IPS-20b (cell line): ENCODE measurements around the gene SNX1.

Experiments
- H3K27ac ChIP-seq: one replicate; pipeline ENCODE4 v1.5.1; 2013; ENCODE audit warnings: low read length
- H3K27me3 ChIP-seq: 2 replicates; pipeline ENCODE4 v1.6.1; 2013; ENCODE audit warnings: mild to moderate bottlenecking, low read length, inconsistent platforms; ENCODE audit not compliant: insufficient read depth
- H3K36me3 ChIP-seq: 2 replicates; pipeline ENCODE4 v1.6.1; 2013; ENCODE audit warnings: low read depth, mild to moderate bottlenecking, inconsistent platforms, low read length, moderate library complexity; ENCODE audit not compliant: insufficient read depth
- H3K4me1 ChIP-seq: 2 replicates; pipeline ENCODE4 v1.6.1; 2013; ENCODE audit warnings: mild to moderate bottlenecking, control low read depth, inconsistent platforms, low read length, moderate library complexity; ENCODE audit not compliant: insufficient read depth
- H3K4me3 ChIP-seq: 2 replicates; pipeline ENCODE4 v1.5.1; 2013; ENCODE audit warnings: mild to moderate bottlenecking, low read length, inconsistent platforms
- H3K9ac ChIP-seq: 2 replicates; pipeline ENCODE4 v1.6.1; 2013; ENCODE audit warnings: low read depth, mild to moderate bottlenecking, inconsistent platforms, low read length, moderate library complexity
- H3K9me3 ChIP-seq: 2 replicates; pipeline ENCODE4 v1.6.1; 2013; ENCODE audit warnings: mild to moderate bottlenecking, low read depth, low read length, inconsistent platforms; ENCODE audit not compliant: insufficient read depth

SNX1 gene

DNA sequence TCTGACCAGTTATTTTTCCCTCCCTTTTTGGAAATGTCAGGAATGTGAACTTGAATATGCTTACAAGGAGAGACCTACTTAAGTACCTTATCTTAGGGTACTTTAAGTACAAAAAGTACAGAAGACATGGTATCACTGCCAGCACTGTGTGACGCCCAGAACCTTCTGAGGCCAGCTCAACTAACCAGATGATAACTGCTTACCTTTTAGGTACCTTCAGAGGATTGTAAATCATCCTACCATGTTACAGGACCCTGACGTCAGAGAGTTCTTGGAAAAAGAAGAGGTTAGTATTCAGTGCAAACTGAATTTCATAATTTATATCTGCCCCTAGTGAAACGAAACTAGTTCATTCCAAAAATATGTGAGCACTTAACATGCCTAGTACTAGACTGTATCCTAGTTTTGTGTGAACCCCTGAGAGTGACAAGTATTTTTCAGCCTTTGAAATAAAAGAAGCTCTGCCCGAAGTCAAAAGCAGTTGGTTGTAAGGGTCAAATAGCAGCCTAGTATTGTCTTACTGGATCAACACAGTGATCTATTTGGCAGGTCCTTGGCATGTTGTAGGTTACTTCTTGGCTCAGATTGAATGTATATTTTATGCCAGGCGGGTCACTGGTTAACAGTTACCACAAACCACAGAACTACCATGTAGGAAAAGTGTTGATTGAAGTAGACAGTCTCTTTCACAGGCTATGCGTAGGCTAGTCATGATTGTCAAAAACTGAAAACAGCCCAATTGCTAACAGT lies 31.9 kb downstream of the SNX1 start:
- H3K9me3 ChIP-seq: no peaks in the 10 kb centered on the region
- no peak overlapping the region for H3K4me3 ChIP-seq
- H3K27ac ChIP-seq: no peak overlapping the region
- no peaks in the 10 kb centered on the region for H3K27me3 ChIP-seq
- H3K9ac ChIP-seq: no peak overlapping the region
- peaks cover 76% of the 10 kb centered on the region for H3K36me3 ChIP-seq
- H3K4me1 ChIP-seq: no peaks in the 10 kb centered on the region

- Histone ChIP-seq H3K27me3 (no peaks in the 10 kb centered on the region), H3K9ac (no peak overlapping the region), H3K27ac (no peak overlapping the region), H3K36me3 (peaks cover 72% of the 10 kb centered on the region), H3K4me1 (no peaks in the 10 kb centered on the region), H3K4me3 (no peak overlapping the region), H3K9me3 (no peaks in the 10 kb centered on the region)
Observed at GRCh38 chr15:64130159-64130558, 34.4 kb downstream of the SNX1 start.

GRCh38 chr15:64131547-64131946 lies 35.8 kb downstream of the SNX1 start:
- Histone ChIP-seq H3K27me3 (no peaks in the 10 kb centered on the region), H3K9me3 (no peaks in the 10 kb centered on the region), H3K4me3 (no peak overlapping the region), H3K9ac (no peak overlapping the region), H3K36me3 (peaks cover 81% of the 10 kb centered on the region), H3K27ac (no peak overlapping the region), H3K4me1 (no peaks in the 10 kb centered on the region)

DNA sequence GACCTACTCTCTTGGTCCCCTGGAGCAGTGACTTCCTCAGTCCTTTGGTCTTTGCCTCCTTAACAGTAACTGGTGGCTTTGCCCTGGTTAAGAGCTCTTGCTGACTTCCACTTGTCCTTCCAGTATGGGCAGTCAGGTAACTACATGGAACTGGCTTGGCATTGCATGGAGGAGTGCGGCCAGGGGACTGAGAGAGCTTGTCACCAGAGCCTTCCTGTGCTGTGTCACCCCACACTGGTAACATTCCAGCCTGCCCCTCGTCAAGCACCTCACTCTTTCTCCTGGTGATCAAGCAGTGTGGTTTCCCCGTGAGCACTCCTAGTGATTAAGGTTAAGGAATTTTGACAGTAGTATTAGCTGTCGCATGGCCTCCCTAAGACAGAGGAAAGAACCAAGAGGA lies 36.4 kb downstream of the SNX1 start:
- H3K36me3 ChIP-seq: peaks cover 82% of the 10 kb centered on the region
- H3K4me1 ChIP-seq: no peaks in the 10 kb centered on the region; the same call in 1 of the 2 replicates
- H3K9ac ChIP-seq: no peak overlapping the region
- H3K27me3 ChIP-seq: no peaks in the 10 kb centered on the region
- H3K9me3 ChIP-seq: no peaks in the 10 kb centered on the region
- H3K4me3 ChIP-seq: no peak overlapping the region
- H3K27ac ChIP-seq: no peak overlapping the region

DNA sequence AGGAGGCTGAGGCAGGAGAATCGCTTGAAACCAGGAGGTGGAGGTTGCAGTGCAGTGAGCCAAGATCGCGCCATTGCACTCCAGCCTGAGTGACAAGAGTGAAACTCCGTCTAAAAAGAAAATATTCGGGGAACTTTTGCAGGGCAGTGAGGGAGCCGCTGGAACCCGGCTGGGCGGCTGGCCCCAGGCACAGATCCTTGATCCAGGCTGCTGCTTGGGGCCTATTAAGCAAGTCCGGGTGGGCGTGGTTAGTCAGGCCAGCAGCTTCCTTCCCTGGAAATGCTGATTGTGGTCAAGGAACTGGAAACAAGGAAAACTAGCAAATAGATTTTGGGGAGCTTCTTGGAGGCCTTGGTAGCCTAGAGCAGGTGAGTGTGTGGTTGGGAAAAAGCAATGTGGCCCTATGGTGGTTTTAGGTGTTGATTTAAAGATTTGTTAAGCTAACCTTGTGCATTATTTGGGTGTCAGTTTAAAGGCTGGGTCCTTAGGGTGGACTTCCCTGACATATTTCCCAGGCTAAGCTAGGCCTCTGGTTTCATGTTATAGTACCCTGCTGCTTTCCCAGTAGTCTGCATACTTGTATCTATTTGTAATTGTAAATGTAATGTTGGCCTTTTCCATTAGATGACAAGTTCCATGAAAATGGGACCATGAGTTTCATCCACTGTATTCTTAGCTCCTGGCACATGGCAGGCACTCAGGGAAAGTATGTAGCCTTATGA lies 38.0 kb downstream of the SNX1 start:
- Histone ChIP-seq H3K27ac (no peak overlapping the region), H3K27me3 (no peaks in the 10 kb centered on the region), H3K9ac (no peak overlapping the region), H3K4me1 (no peaks in the 10 kb centered on the region; the same call in 1 of the 2 replicates), H3K36me3 (peaks cover 82% of the 10 kb centered on the region), H3K9me3 (no peaks in the 10 kb centered on the region), H3K4me3 (no peak overlapping the region)

DNA sequence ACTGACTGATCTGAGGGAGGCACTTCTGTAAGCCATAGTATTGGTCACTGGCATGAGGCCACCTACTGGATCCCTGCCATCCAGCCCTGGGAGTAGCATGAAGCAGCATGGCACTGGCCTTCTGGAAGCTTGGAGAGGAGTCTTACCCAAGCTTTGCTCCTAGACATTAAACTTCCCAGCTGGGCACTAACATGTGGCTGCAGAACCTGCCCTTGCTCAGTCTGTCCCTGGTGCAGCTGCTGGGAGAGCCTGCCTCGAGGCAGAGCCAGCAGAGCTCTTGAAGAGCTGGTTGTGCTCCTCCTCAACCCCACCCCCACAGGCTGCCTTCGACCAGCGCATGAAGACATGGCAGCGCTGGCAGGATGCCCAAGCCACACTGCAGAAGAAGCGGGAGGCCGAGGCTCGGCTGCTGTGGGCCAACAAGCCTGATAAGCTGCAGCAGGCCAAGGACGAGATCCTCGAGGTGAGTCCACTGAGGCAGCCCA lies 38.6 kb downstream of the SNX1 start:
- H3K36me3 ChIP-seq: peaks cover 79% of the 10 kb centered on the region
- H3K27ac ChIP-seq: no peak overlapping the region
- H3K27me3 ChIP-seq: no peaks in the 10 kb centered on the region

GRCh38 chr15:64136347-64136746 lies 40.6 kb downstream of the SNX1 start:
- no peak overlapping the region for H3K9ac ChIP-seq
- no peaks in the 10 kb centered on the region for H3K9me3 ChIP-seq
- H3K27ac ChIP-seq: no peak overlapping the region
- H3K4me3 ChIP-seq: no peak overlapping the region
- H3K4me1 ChIP-seq: no peaks in the 10 kb centered on the region; the same call in 1 of the 2 replicates
- peaks cover 61% of the 10 kb centered on the region for H3K36me3 ChIP-seq
- H3K27me3 ChIP-seq: no peaks in the 10 kb centered on the region

More for the DNA sequence above, 38.6 kb downstream of the SNX1 start:
- Histone ChIP-seq H3K4me3 (no peak overlapping the region), H3K4me1 (no peaks in the 10 kb centered on the region; the same call in 1 of the 2 replicates), H3K9ac (no peak overlapping the region), H3K9me3 (no peaks in the 10 kb centered on the region)

GRCh38 chr15:64137226-64137833 lies 41.5 kb downstream of the SNX1 start:
- H3K27me3 ChIP-seq: no peaks in the 10 kb centered on the region
- H3K36me3 ChIP-seq: peaks cover 55% of the 10 kb centered on the region
- H3K4me3 ChIP-seq: no peak overlapping the region
- H3K27ac ChIP-seq: no peak overlapping the region
- H3K9me3 ChIP-seq: no peaks in the 10 kb centered on the region
- H3K4me1 ChIP-seq: no peaks in the 10 kb centered on the region; the same call in 1 of the 2 replicates
- no peak overlapping the region for H3K9ac ChIP-seq

GRCh38 chr15:64138331-64138941 lies 42.7 kb downstream of the SNX1 start:
- no peak overlapping the region for H3K9ac ChIP-seq
- no peak overlapping the region for H3K27ac ChIP-seq
- H3K4me3 ChIP-seq: no peak overlapping the region
- H3K36me3 ChIP-seq: peaks cover 52% of the 10 kb centered on the region
- H3K4me1 ChIP-seq: no peaks in the 10 kb centered on the region; the same call in 1 of the 2 replicates
- no peaks in the 10 kb centered on the region for H3K27me3 ChIP-seq
- no peaks in the 10 kb centered on the region for H3K9me3 ChIP-seq

GRCh38 chr15:64141798-64142512 lies 46.2 kb downstream of the SNX1 start:
- H3K36me3 ChIP-seq: peaks cover 31% of the 10 kb centered on the region
- no peaks in the 10 kb centered on the region for H3K27me3 ChIP-seq
- no peaks in the 10 kb centered on the region for H3K9me3 ChIP-seq
- no peak overlapping the region for H3K4me3 ChIP-seq
- no peak overlapping the region for H3K9ac ChIP-seq
- H3K27ac ChIP-seq: no peak overlapping the region
- no peaks in the 10 kb centered on the region; the same call in 1 of the 2 replicates for H3K4me1 ChIP-seq

GRCh38 chr15:64143276-64143675 lies 47.5 kb downstream of the SNX1 start:
- Histone ChIP-seq H3K27ac (no peak overlapping the region), H3K9me3 (no peaks in the 10 kb centered on the region)

More at GRCh38 chr15:64143276-64143675, 47.5 kb downstream of the SNX1 start:
- H3K4me3 ChIP-seq: no peak overlapping the region
- peaks cover 18% of the 10 kb centered on the region for H3K36me3 ChIP-seq
- H3K4me1 ChIP-seq: no peaks in the 10 kb centered on the region
- no peak overlapping the region for H3K9ac ChIP-seq
- no peaks in the 10 kb centered on the region for H3K27me3 ChIP-seq
